ENCODE data around the gene WDR3. TPM values are rescaled to one million over a fixed set of nuclear protein-coding genes. Genes with fewer than 3 reads are reported as not detected.

Gene WDR3
- polyA plus RNA-seq, 1 donor from 2014 or later, result 20.6 TPM

DNA sequence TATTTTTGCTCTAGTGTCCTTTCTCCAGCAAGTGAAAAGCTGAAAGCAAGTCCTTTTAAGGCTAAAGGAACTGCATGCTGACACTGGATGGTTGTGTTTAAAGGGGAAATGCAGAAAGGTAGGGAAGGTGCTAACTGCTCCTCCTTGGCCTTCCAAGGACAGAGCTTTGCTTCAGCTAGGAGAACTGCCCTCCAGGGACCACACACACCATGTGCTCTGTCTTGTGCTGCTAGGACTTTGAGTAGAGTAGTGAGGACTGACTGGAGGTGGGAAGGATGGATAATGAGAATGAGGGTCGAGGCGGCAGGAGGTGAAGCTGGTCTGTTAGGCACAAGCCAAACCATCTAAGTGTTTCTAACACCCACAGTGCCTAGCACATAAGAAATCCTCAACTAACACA lies 77.9 kb downstream of the WDR3 start:
- no peaks in the 10 kb centered on the region for H3K79me2 ChIP-seq (replicated peaks; ENCODE audit: insufficient read depth, low read length)
- no peaks in the 10 kb centered on the region for H4K20me1 ChIP-seq (ENCODE audit: insufficient read depth)
- H2AFZ ChIP-seq (ENCODE audit: low read depth, low read length), result no peak overlapping the region
- H3K9me3 ChIP-seq (ENCODE audit: low read length), result no peaks in the 10 kb centered on the region
- no peak overlapping the region for H3K9ac ChIP-seq (ENCODE audit: low read length)
- H3K4me3 ChIP-seq (ENCODE audit: low read length), result no peak overlapping the region
- no peak overlapping the region for H3K27ac ChIP-seq (ENCODE audit: low read length)
- H3F3A ChIP-seq (ENCODE audit: insufficient read depth, low read length, poor library complexity, severe bottlenecking), result no peaks in the 10 kb centered on the region
- H3K27me3 ChIP-seq (ENCODE audit: insufficient read depth, low read depth, low read length), result no peaks in the 10 kb centered on the region
- no peaks in the 10 kb centered on the region for H3K9me2 ChIP-seq (ENCODE audit: insufficient read depth, low read length)
- TF ChIP-seq MXI1 (conservative IDR thresholded peaks at IDR 0.05; ENCODE audit: poor library complexity, severe bottlenecking), result no peak
- TF ChIP-seq EZH2 (IDR thresholded peaks at IDR 0.05; ENCODE audit: borderline replicate concordance, insufficient read depth, low read length, poor library complexity, severe bottlenecking), result no peak
- TF ChIP-seq POLR2AphosphoS5 (IDR thresholded peaks at IDR 0.05), result no peak
- TF ChIP-seq SMC3 (conservative IDR thresholded peaks at IDR 0.05; ENCODE audit: poor library complexity), result no peak
- no peak for TF ChIP-seq RAD21 (conservative IDR thresholded peaks at IDR 0.05)
- TF ChIP-seq, protein P1, sequence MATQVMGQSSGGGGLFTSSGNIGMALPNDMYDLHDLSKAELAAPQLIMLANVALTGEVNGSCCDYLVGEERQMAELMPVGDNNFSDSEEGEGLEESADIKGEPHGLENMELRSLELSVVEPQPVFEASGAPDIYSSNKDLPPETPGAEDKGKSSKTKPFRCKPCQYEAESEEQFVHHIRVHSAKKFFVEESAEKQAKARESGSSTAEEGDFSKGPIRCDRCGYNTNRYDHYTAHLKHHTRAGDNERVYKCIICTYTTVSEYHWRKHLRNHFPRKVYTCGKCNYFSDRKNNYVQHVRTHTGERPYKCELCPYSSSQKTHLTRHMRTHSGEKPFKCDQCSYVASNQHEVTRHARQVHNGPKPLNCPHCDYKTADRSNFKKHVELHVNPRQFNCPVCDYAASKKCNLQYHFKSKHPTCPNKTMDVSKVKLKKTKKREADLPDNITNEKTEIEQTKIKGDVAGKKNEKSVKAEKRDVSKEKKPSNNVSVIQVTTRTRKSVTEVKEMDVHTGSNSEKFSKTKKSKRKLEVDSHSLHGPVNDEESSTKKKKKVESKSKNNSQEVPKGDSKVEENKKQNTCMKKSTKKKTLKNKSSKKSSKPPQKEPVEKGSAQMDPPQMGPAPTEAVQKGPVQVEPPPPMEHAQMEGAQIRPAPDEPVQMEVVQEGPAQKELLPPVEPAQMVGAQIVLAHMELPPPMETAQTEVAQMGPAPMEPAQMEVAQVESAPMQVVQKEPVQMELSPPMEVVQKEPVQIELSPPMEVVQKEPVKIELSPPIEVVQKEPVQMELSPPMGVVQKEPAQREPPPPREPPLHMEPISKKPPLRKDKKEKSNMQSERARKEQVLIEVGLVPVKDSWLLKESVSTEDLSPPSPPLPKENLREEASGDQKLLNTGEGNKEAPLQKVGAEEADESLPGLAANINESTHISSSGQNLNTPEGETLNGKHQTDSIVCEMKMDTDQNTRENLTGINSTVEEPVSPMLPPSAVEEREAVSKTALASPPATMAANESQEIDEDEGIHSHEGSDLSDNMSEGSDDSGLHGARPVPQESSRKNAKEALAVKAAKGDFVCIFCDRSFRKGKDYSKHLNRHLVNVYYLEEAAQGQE (IDR thresholded peaks at IDR 0.05; ENCODE audit: borderline replicate concordance), result no peak
- H3K4me2 ChIP-seq (ENCODE audit: low read length), result no peak overlapping the region
- no peaks in the 10 kb centered on the region for H3K36me3 ChIP-seq (ENCODE audit: insufficient read depth, low read length)

DNA sequence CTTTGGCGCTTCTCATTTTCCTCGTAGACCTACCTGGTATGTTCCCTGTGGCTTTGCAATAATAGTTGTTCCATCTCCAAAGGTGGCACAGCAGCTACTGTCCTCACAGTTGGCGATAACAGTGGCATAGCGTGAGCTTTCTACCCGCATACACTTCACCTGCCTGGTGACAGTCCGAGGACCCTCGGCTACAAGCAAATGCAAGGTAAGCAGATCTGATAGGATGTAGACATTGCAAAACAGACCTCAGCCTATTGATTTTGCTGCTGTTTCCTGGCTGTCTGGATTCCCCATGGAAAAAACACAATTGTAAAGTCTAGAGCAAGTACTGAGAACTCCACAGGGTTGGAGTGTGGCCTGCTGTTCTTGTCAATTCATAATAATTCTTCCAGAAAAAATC lies 78.5 kb downstream of the WDR3 start:
- Histone ChIP-seq H4K20me1 (ENCODE audit: insufficient read depth) (no peaks in the 10 kb centered on the region), H3K36me3 (ENCODE audit: insufficient read depth, low read length) (no peaks in the 10 kb centered on the region), H2AFZ (ENCODE audit: low read depth, low read length) (no peak overlapping the region), H3K9me3 (ENCODE audit: low read length) (no peaks in the 10 kb centered on the region), H3K9ac (ENCODE audit: low read length) (no peak overlapping the region), H3K4me2 (ENCODE audit: low read length) (no peak overlapping the region), H3K79me2 (replicated peaks; ENCODE audit: insufficient read depth, low read length) (no peaks in the 10 kb centered on the region), H3K27ac (ENCODE audit: low read length) (no peak overlapping the region), H3K4me3 (ENCODE audit: low read length) (no peak overlapping the region), H3F3A (ENCODE audit: insufficient read depth, low read length, poor library complexity, severe bottlenecking) (no peaks in the 10 kb centered on the region), H3K9me2 (ENCODE audit: insufficient read depth, low read length) (no peaks in the 10 kb centered on the region), H3K27me3 (ENCODE audit: insufficient read depth, low read depth, low read length) (no peaks in the 10 kb centered on the region)
- TF ChIP-seq, protein P1 (IDR thresholded peaks at IDR 0.05; ENCODE audit: borderline replicate concordance), result no peak

All from neural cell (in vitro differentiated cells).